ENCODE results near the gene XPO4. TPM values are rescaled to one million over a fixed set of nuclear protein-coding genes. Genes with fewer than 3 reads are reported as not detected.
"Not testable (repeated sequence)": the region's sequence is repeated elsewhere in the genome, so short reads cannot be mapped to it uniquely, and the experiment has no call there.

XPO4 gene
- total and polyA plus RNA-seq, 4 donors: 2.5 to 12.5 (median 7.5) TPM

- Histone ChIP-seq H3K9ac (ENCODE audit: low read depth in 1 of 2, low read length in 2 of 2) (no peak overlapping the region), H3K36me3 (ENCODE audit: control insufficient read depth in 4 of 4, insufficient read depth in 3 of 4, low read depth in 1 of 4, low read length in 3 of 4) (no peaks in the 10 kb centered on the region), H3K4me3 (ENCODE audit: low read depth in 1 of 3, low read length in 3 of 3) (no peak overlapping the region), H3K9me3 (ENCODE audit: control insufficient read depth in 4 of 4, low read length in 3 of 4) (no peaks in the 10 kb centered on the region), H3K27me3 (ENCODE audit: control insufficient read depth in 4 of 4, insufficient read depth in 4 of 4, low read length in 3 of 4) (no peaks in the 10 kb centered on the region), H3K4me1 (ENCODE audit: control insufficient read depth in 4 of 4, insufficient read depth in 4 of 4, low read length in 3 of 4) (no peaks in the 10 kb centered on the region), H3K27ac (ENCODE audit: low read depth in 1 of 2, low read length in 2 of 2) (no peak overlapping the region)
- no peak for DNase-seq (ENCODE audit: low spot score)
- WGBS: 80% methylated on average over 4 of the region's 4 CpGs
- TF ChIP-seq MAX (IDR thresholded peaks at IDR 0.05) (no peak), CTCF (IDR thresholded peaks at IDR 0.05; ENCODE audit: low read depth, low read length, missing input control) (no peak)
These were observed 19.0 kb upstream of the XPO4 start for GRCh38 chr13:20921572-20921971.

- not testable (repeated sequence) for H3K9ac ChIP-seq (ENCODE audit: low read depth in 1 of 2, low read length in 2 of 2); DNase-seq (ENCODE audit: low spot score); H3K27me3 ChIP-seq (ENCODE audit: control insufficient read depth in 4 of 4, insufficient read depth in 4 of 4, low read length in 3 of 4); H3K27ac ChIP-seq (ENCODE audit: low read depth in 1 of 2, low read length in 2 of 2); H3K36me3 ChIP-seq (ENCODE audit: control insufficient read depth in 4 of 4, insufficient read depth in 3 of 4, low read depth in 1 of 4, low read length in 3 of 4); H3K4me3 ChIP-seq (ENCODE audit: low read depth in 1 of 3, low read length in 3 of 3); H3K9me3 ChIP-seq (ENCODE audit: control insufficient read depth in 4 of 4, low read length in 3 of 4); H3K4me1 ChIP-seq (ENCODE audit: control insufficient read depth in 4 of 4, insufficient read depth in 4 of 4, low read length in 3 of 4)
- WGBS: 60% methylated on average over 6 of the region's 6 CpGs
These were observed 13.1 kb upstream of the XPO4 start for GRCh38 chr13:20915676-20916075.

GRCh38 chr13:20911037-20911436 lies 8.5 kb upstream of the XPO4 start:
- Histone ChIP-seq H3K36me3 (ENCODE audit: control insufficient read depth in 4 of 4, insufficient read depth in 3 of 4, low read depth in 1 of 4, low read length in 3 of 4) (no peaks in the 10 kb centered on the region), H3K9me3 (ENCODE audit: control insufficient read depth in 4 of 4, low read length in 3 of 4) (no peaks in the 10 kb centered on the region), H3K9ac (ENCODE audit: low read depth in 1 of 2, low read length in 2 of 2) (no peak overlapping the region), H3K27me3 (ENCODE audit: control insufficient read depth in 4 of 4, insufficient read depth in 4 of 4, low read length in 3 of 4) (no peaks in the 10 kb centered on the region), H3K4me1 (ENCODE audit: control insufficient read depth in 4 of 4, insufficient read depth in 4 of 4, low read length in 3 of 4) (no peaks in the 10 kb centered on the region), H3K4me3 (ENCODE audit: low read depth in 1 of 3, low read length in 3 of 3) (no peak overlapping the region), H3K27ac (ENCODE audit: low read depth in 1 of 2, low read length in 2 of 2) (no peak overlapping the region)
- 90% methylated on average over 6 of the region's 6 CpGs for WGBS
- TF ChIP-seq FOXA1 (IDR thresholded peaks at IDR 0.05) (no peak), RAD21 (IDR thresholded peaks at IDR 0.05) (no peak), EGR1 (IDR thresholded peaks at IDR 0.05; ENCODE audit: low read depth in 2 of 2) (no peak), FOXA2 (IDR thresholded peaks at IDR 0.05) (no peak), JUND (IDR thresholded peaks at IDR 0.05) (no peak), RXRA (IDR thresholded peaks at IDR 0.05) (no peak), ATF3 (IDR thresholded peaks at IDR 0.05) (no peak), CTCF (IDR thresholded peaks at IDR 0.05; ENCODE audit: low read depth, low read length, missing input control) (no peak), ZBTB33 (IDR thresholded peaks at IDR 0.05) (no peak)
- no peak for DNase-seq (ENCODE audit: low spot score)
